Prostate gland (tissue), 2 donors: ENCODE results near the gene CCSAP. TPM values are rescaled to one million over a fixed set of nuclear protein-coding genes. Genes with fewer than 3 reads are reported as not detected.
"Not testable (repeated sequence)": the region's sequence is repeated elsewhere in the genome, so short reads cannot be mapped to it uniquely, and the experiment has no call there.

Source experiments
- DNase-seq: peaks from one replicate; pipeline ENCODE4 v3.0.0-alpha.2; 2019; ENCODE audit warnings: low spot score
- H3K27ac ChIP-seq, 2 donors: fragments of 200-600 bp; sonication (generic); 2 replicates each; pipeline ENCODE4 v1.5.1; 2017 to 2019
- H3K27me3 ChIP-seq: fragments of 200-600 bp; sonication (generic); replicated peaks from 2 replicates; pipeline ENCODE4 v1.5.1; 2019; ENCODE audit not compliant: insufficient read depth
- H3K36me3 ChIP-seq, 2 donors: fragments of 200-600 bp; sonication (generic); 1 replicate in 1 of 2; 2 replicates in 1 of 2; pipeline versions ENCODE4 v1.5.1 to v1.8.1; 2017 to 2019
- H3K4me1 ChIP-seq: fragments of 200-600 bp; sonication (generic); replicated peaks from 2 replicates; pipeline ENCODE4 v1.5.1; 2019
- H3K4me3 ChIP-seq, 2 donors: fragments of 200-600 bp; sonication (generic); 2 replicates each; pipeline ENCODE4 v1.5.1; 2017 to 2019
- H3K9me3 ChIP-seq: fragments of 200-600 bp; sonication (generic); 2 replicates; pipeline ENCODE4 v1.5.1; 2017
- POLR2A ChIP-seq: fragments of 450-650 bp; IDR thresholded peaks from one replicate; pipeline ENCODE4 v1.6.1; 2016; ENCODE audit warnings: antibody characterized with exemption, mild to moderate bottlenecking
- POLR2AphosphoS5 ChIP-seq: sonication (generic); formaldehyde crosslinking; IDR thresholded peaks from one replicate; pipeline ENCODE4 v1.6.1; 2017; ENCODE audit warnings: antibody characterized with exemption
- WGBS: methylation state at CpG from one replicate; pipeline ENCODE4 v1.1.5; 2018; 5-methylcytosine and 5-hydroxymethylcytosine counted together
- intact Hi-C: fragments of 100-400 bp; cut with DNase I; formaldehyde crosslinking; loops from one replicate; pipeline ENCODE4 v1.14.2; 2022
- total RNA-seq, 2 donors: library from RNA; depleted of rRNA; stranded (reverse); fragments of >200 nt; gene quantifications; one replicate each; pipeline ENCODE4 v1.1.0, GENCODE V29; 2016
- TF ChIP-seq, protein P1 (sequence below), 4 experiments: fragments of 200-600 bp in 2 of 4; fragments of 450-650 bp in 2 of 4; sonication (generic) in 2 of 4; IDR thresholded peaks; 1 replicate in 3 of 4; 2 replicates in 1 of 4; pipeline ENCODE4 v1.5.1; 2016 to 2019; ENCODE audit warnings: antibody characterized with exemption in 4 of 4, mild to moderate bottlenecking in 2 of 4, moderate library complexity in 2 of 4

CCSAP gene
- total RNA-seq, 2 donors from 2014 or later, result 5.5 to 6.4 TPM

DNA sequence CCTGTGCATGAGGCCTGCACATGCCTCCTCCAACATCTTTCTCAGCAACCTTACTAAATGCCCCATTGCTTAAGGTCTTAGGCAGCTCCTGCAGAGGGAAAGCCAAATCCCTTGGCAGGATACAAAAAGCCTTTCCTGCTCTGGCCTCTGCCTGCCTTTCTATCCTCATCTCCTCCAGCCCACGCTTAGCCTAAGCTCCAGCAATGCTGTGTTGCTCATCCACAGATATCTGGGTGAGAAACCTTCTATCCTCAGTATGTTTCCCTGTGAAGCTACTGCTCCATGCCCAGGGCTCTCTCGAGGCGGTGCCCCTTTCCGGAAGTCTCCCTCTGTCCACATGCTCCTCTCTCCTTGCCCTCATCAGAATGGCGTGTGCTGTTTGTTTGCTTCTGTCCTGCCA is 37.0 kb upstream of the CCSAP start:
- no peak overlapping the region for H3K4me3 ChIP-seq
- TF ChIP-seq POLR2AphosphoS5 (no peak), POLR2A (no peak)
- TF ChIP-seq, protein P1, sequence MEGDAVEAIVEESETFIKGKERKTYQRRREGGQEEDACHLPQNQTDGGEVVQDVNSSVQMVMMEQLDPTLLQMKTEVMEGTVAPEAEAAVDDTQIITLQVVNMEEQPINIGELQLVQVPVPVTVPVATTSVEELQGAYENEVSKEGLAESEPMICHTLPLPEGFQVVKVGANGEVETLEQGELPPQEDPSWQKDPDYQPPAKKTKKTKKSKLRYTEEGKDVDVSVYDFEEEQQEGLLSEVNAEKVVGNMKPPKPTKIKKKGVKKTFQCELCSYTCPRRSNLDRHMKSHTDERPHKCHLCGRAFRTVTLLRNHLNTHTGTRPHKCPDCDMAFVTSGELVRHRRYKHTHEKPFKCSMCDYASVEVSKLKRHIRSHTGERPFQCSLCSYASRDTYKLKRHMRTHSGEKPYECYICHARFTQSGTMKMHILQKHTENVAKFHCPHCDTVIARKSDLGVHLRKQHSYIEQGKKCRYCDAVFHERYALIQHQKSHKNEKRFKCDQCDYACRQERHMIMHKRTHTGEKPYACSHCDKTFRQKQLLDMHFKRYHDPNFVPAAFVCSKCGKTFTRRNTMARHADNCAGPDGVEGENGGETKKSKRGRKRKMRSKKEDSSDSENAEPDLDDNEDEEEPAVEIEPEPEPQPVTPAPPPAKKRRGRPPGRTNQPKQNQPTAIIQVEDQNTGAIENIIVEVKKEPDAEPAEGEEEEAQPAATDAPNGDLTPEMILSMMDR (IDR thresholded peaks at IDR 0.05), result no peak
- H3K9me3 ChIP-seq, result no peaks in the 10 kb centered on the region
- H3K36me3 ChIP-seq, result no peaks in the 10 kb centered on the region
- no peak for DNase-seq
- H3K27me3 ChIP-seq, result no peaks in the 10 kb centered on the region
- 40% methylated on average over 5 of the region's 5 CpGs for WGBS
- no peak overlapping the region for H3K27ac ChIP-seq
- no peaks in the 10 kb centered on the region for H3K4me1 ChIP-seq
- intact Hi-C loops, result no loop called here

DNA sequence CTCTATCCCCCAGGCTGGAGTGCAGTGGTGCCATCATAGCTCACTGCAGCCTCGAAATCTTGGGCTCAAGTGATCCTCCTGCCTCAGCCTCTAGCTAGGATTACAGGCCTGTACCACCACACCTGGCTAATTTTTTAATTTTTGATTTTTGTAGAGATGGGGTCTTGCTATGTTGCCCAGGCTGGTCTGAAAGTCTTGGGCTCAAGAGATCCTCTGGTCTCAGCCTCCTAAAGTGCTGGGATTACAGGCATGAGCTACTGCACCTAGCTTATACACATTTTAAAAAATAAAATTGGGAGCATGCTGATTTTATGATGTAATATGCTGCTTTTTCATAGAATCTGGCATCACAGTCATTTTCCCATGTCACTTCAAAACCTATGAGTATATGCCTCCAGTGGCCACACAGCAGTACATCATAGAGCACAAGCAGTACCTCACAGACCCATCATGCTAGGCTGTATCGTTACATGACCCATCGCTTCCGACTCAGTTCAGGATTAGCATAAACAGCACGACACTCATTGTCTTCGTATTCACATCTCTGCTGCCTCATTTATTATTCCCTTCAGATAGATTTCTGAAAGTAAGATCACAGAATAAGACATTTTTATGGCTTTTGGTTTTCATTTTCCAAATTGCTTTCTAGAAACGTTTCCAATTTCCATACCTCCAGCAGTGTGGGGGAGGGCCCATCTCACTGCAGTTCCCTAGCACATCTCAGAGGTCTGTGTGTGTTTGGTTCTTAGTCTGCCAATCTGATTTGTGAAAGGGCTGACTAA is 35.9 kb upstream of the CCSAP start:
- intact Hi-C loops, result no loop called here
- Histone ChIP-seq H3K27me3 (no peaks in the 10 kb centered on the region), H3K36me3 (no peaks in the 10 kb centered on the region), H3K4me3 (no peak overlapping the region), H3K9me3 (no peaks in the 10 kb centered on the region), H3K4me1 (no peaks in the 10 kb centered on the region), H3K27ac (no peak overlapping the region)
- TF ChIP-seq, protein P1 (IDR thresholded peaks at IDR 0.05), result no peak
- TF ChIP-seq POLR2AphosphoS5 (no peak), POLR2A (no peak)
- WGBS, result 66% methylated on average over 7 of the region's 7 CpGs
- DNase-seq, result no peak

DNA sequence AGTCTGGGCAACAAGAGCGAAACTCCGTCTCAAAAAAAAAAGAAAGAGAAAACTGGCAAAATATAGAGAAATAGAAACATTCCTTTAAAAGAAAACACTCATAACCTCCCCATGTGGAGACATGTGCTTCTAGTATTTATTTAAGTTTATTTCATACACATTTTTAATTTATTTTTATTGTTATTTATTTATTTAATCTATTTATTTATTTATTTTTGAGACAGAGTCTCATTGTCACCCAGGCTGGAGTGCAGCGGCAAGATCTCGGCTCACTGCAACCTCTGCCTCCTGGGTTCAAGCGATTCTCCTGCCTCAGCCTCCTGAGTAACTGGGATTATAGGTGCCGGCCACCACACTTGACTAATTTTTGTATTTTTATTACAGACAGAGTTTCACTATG is 35.2 kb upstream of the CCSAP start:
- H3K27ac ChIP-seq, H3K4me3 ChIP-seq, H3K4me1 ChIP-seq, intact Hi-C loops, H3K9me3 ChIP-seq, H3K36me3 ChIP-seq, H3K27me3 ChIP-seq, DNase-seq: not testable (repeated sequence)
- 95% methylated on average over 6 of the region's 6 CpGs for WGBS

DNA sequence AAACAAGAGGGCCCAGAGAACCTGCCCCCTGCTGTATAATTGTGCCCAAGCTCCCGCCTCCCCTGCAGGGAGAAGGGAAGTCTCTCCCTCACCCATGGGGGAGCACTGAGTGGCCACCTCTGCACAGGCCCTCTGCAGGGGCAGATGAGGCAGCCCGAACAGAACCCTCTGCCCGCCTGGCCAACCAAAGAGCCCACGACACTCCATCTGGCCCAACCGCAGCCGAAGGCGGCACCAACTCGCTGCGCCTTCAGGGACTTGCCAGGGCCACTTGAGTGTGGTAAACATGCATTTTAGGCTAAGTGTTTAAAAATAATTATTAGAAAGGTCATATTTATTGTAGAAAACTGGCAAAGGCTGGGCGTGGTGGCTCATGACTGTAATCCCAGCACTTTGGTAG is 34.6 kb upstream of the CCSAP start:
- TF ChIP-seq POLR2A (no peak), POLR2AphosphoS5 (no peak)
- TF ChIP-seq, protein P1 (IDR thresholded peaks at IDR 0.05), result no peak
- no peaks in the 10 kb centered on the region for H3K27me3 ChIP-seq
- H3K4me3 ChIP-seq, result no peak overlapping the region
- H3K36me3 ChIP-seq, result no peaks in the 10 kb centered on the region
- 92% methylated on average over 10 of the region's 10 CpGs for WGBS
- H3K4me1 ChIP-seq, result no peaks in the 10 kb centered on the region
- H3K9me3 ChIP-seq, result no peaks in the 10 kb centered on the region
- no peak overlapping the region for H3K27ac ChIP-seq
- DNase-seq, result no peak
- intact Hi-C loops, result no loop called here

DNA sequence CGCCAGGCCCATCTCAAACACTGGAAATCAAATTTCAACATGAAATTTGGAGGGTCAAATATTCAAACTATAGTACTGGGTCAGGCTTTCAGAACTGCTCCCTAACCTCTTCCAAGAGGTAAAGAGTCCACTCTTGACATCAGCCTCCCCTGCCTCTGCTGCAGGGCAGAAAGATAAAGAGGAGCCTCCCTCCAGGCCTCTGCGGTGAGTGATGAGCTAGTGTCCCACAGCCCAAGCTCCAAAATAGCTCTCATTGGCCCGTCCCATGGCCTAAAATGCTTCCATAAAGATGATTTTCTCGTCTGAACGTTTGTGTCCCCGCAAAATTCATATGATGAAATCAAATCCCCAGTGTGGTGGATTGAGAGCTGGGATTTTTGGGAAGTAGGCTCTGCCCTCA is 33.7 kb upstream of the CCSAP start:
- no peak overlapping the region for H3K27ac ChIP-seq
- TF ChIP-seq POLR2A (no peak), POLR2AphosphoS5 (no peak)
- TF ChIP-seq, protein P1 (IDR thresholded peaks at IDR 0.05), result no peak
- WGBS, result 92% methylated on average over 6 of the region's 6 CpGs
- intact Hi-C loops, result no loop called here
- H3K4me1 ChIP-seq, result no peaks in the 10 kb centered on the region
- H3K9me3 ChIP-seq, result no peaks in the 10 kb centered on the region
- H3K27me3 ChIP-seq, result no peaks in the 10 kb centered on the region
- H3K4me3 ChIP-seq, result no peak overlapping the region
- no peaks in the 10 kb centered on the region for H3K36me3 ChIP-seq
- no peak for DNase-seq
